Fibroblast of skin of abdomen (primary cell): Measurements from ENCODE around the gene ROR1.
"Not testable (repeated sequence)": the region's sequence is repeated elsewhere in the genome, so short reads cannot be mapped to it uniquely, and the experiment has no call there.

Experiments
- DNase-seq: peaks from one replicate; pipeline ENCODE4 v3.0.0-alpha.2; 2013

The ROR1 gene

GRCh38 chr1:63759778-63760177 lies 14.0 kb upstream of the ROR1 start:
- DNase-seq, result no peak

GRCh38 chr1:63770381-63770780 lies 3.4 kb upstream of the ROR1 start:
- no peak for DNase-seq

GRCh38 chr1:63772201-63772600 lies 1.6 kb upstream of the ROR1 start:
- no peak for DNase-seq

GRCh38 chr1:63772876-63773275 lies 941 bp upstream of the ROR1 start:
- DNase-seq, result no peak

- no peak for DNase-seq
Observed at GRCh38 chr1:63773496-63773814, 362 bp upstream of the ROR1 start.

- DNase-seq, result peak; percentile 21
Observed at GRCh38 chr1:63774617-63775417, 1.0 kb downstream of the ROR1 start.

GRCh38 chr1:63775418-63776127 lies 1.8 kb downstream of the ROR1 start:
- DNase-seq, result no peak

- no peak for DNase-seq
Observed at GRCh38 chr1:63777286-63777685, 3.5 kb downstream of the ROR1 start.

GRCh38 chr1:63777965-63778880 lies 4.4 kb downstream of the ROR1 start:
- no peak for DNase-seq

- DNase-seq, result peak; percentile 23
Observed at GRCh38 chr1:63779338-63780211, 5.8 kb downstream of the ROR1 start.

- no peak for DNase-seq
Observed at GRCh38 chr1:63780565-63780964, 6.7 kb downstream of the ROR1 start.

- DNase-seq, result no peak
Observed at GRCh38 chr1:63782982-63783381, 9.2 kb downstream of the ROR1 start.

- DNase-seq, result no peak
Observed at GRCh38 chr1:63784083-63784482, 10.3 kb downstream of the ROR1 start.

GRCh38 chr1:63784489-63785390 lies 10.9 kb downstream of the ROR1 start:
- DNase-seq, result no peak

GRCh38 chr1:63787270-63787669 lies 13.5 kb downstream of the ROR1 start:
- DNase-seq, result not testable (repeated sequence)

- DNase-seq, result no peak
Observed at GRCh38 chr1:63787875-63788274, 14.1 kb downstream of the ROR1 start.

- no peak for DNase-seq
Observed at GRCh38 chr1:63789856-63790605, 16.2 kb downstream of the ROR1 start.

GRCh38 chr1:63790989-63791388 lies 17.2 kb downstream of the ROR1 start:
- DNase-seq, result no peak

- DNase-seq, result no peak
Observed at GRCh38 chr1:63792152-63792551, 18.3 kb downstream of the ROR1 start.

- DNase-seq, result no peak
Observed at GRCh38 chr1:63793741-63794240, 20.0 kb downstream of the ROR1 start.
